Dendritic cell treated with granulocyte-macrophage colony-stimulating factor and Interleukin-4, amounts not matched to agents 40 ng/mL and 50 ng/mL, for 4 days (primary cell): ENCODE data around the gene PPP1R1C.
A peak's percentile ranks its signal among the peaks of the same experiment; 100 is the strongest.

Experiments
- H3K27ac Mint-ChIP-seq: one replicate; pipeline ENCODE4 v1.8.0; 2022; ENCODE audit warnings: mild to moderate bottlenecking, mixed read lengths
- H3K27me3 Mint-ChIP-seq: one replicate; pipeline ENCODE4 v1.8.0; 2022; ENCODE audit warnings: mild to moderate bottlenecking, mixed read lengths
- H3K36me3 Mint-ChIP-seq: one replicate; pipeline ENCODE4 v1.8.0; 2022; ENCODE audit warnings: low read depth, mixed read lengths
- H3K4me1 Mint-ChIP-seq: one replicate; pipeline ENCODE4 v1.8.0; 2022; ENCODE audit warnings: low read depth, mixed read lengths
- H3K4me3 Mint-ChIP-seq: one replicate; pipeline ENCODE4 v1.8.0; 2022; ENCODE audit warnings: mild to moderate bottlenecking, moderate library complexity, mixed read lengths
- H3K9me3 Mint-ChIP-seq: one replicate; pipeline ENCODE4 v1.8.0; 2022; ENCODE audit warnings: mixed read lengths
- intact Hi-C: fragments of 100-400 bp; cut with micrococcal nuclease; formaldehyde crosslinking; loops from one replicate; pipeline ENCODE4 v1.15.0; 2022

The PPP1R1C gene

GRCh38 chr2:181985632-181986205 is at the start of gene PPP1R1C:
TSS of gene PPP1R1C (plus strand) at chr2:181985853. CDS start at chr2:181986111, 258 bp downstream.
- Mint-ChIP-seq H3K9me3 (no peaks in the 10 kb centered on the region), H3K27ac (no peak within 1 kb of the TSS), H3K36me3 (no peaks in the 10 kb centered on the region)

DNA sequence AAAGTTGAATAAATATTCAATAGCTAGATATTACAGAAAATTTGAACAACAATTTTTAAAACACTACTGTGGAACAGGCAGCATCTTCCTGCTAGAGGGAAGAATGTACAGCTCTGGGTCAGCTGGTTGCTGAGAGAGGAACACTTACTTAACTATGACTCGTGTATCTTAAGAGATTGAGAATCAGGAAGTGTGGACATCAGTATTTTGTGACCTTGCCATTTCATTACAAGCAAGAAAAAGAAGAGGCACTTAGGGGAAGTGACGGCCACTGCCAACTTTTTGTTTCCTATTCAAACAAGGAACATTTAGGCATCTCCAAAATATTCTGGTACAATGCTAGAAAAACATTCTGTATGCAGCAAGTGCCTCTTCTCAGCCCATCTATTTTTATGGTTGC is 48.2 kb upstream of the PPP1R1C start:
- H3K4me1 Mint-ChIP-seq = peaks cover 8% of the 10 kb centered on the region

More at GRCh38 chr2:181985632-181986205, at the start of gene PPP1R1C:
- Mint-ChIP-seq H3K27me3 (no peaks in the 10 kb centered on the region), H3K4me3 (no peak within 1 kb of the TSS), H3K4me1 (peaks cover 5% of the 10 kb centered on the region)
- intact Hi-C loops = no loop called here

DNA sequence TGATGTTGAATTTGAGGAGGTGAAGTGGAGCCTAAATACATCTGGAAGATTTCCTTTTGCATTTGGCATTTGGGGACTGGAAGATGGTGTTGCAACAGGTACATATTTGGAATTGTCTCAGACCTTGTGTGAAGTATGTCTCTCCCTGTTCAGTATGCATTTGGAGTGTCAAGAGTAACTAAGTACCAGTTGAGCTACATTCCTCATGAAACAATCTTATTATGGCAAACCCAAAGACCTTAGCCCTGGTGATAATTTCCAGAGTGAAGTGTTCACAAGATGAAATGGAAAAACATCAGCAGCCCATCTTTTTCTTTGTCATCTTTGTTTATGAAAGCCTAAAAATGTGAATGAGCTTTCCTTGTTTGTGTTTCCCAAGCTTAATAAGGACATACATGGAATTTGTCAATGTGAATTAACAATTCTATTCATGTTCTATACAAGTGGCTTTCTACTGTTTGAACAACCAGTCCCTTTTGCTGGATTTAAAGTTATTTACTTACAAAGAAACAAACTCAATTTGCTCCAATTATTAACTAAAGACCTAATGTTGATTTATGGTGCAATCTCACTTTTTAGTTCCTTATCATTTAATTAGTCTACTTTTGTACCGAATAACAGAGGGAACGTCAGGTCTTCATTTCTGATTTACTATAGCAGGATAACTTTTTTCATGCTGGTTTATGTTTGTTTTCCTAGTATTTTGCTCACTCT is 42.1 kb upstream of the PPP1R1C start:
- H3K9me3 Mint-ChIP-seq = no peaks in the 10 kb centered on the region
- H3K36me3 Mint-ChIP-seq = no peaks in the 10 kb centered on the region
- H3K27ac Mint-ChIP-seq = no peak overlapping the region

More for the DNA sequence above, 48.2 kb upstream of the PPP1R1C start:
- intact Hi-C loops = no loop called here
- Mint-ChIP-seq H3K27me3 (no peaks in the 10 kb centered on the region), H3K4me3 (no peak overlapping the region), H3K9me3 (no peaks in the 10 kb centered on the region), H3K36me3 (no peaks in the 10 kb centered on the region), H3K27ac (no peak overlapping the region)

DNA sequence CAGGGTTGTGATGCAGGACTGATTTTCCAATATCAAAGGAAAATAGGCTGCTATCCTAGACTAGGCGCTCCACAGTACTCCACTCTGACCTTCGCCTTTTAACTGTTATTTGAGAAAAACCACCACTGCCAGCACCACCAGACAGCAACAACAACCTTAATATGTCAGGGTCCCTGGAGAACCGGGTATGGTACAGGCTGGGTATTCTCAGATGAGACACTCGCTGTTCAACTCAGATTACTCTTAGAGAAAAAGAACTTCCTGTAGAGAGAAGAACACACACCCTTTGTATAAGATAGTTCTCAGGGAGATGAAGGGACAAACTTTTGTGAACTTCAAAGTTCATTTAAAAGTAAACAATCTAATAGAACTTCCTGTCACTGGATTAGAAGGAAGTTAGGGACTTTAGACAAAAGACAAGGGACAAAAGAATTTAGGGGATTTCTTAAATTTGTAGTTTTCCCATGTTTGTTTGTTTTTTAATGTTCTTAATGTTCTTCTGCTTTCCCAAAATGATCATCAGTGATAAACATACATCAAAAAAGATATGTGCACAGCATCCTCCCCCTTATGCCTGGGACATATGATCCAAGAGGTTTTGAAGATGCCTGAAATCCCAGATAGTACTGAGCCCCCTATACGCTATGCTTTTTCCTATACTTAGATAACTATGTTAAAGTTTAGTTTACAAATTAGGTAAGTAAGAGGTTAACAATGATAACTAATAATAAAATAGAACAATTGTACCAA is 41.3 kb upstream of the PPP1R1C start:
- no peaks in the 10 kb centered on the region for H3K9me3 Mint-ChIP-seq
- no peaks in the 10 kb centered on the region for H3K4me1 Mint-ChIP-seq
- no peaks in the 10 kb centered on the region for H3K36me3 Mint-ChIP-seq
- no peak overlapping the region for H3K27ac Mint-ChIP-seq
- H3K27me3 Mint-ChIP-seq = no peaks in the 10 kb centered on the region
- intact Hi-C loops = no loop called here
- H3K4me3 Mint-ChIP-seq = no peak overlapping the region

More for the DNA sequence above, 42.1 kb upstream of the PPP1R1C start:
- no peak overlapping the region for H3K4me3 Mint-ChIP-seq
- intact Hi-C loops = no loop called here
- H3K27me3 Mint-ChIP-seq = no peaks in the 10 kb centered on the region
- peaks cover 4% of the 10 kb centered on the region for H3K4me1 Mint-ChIP-seq

- H3K27ac Mint-ChIP-seq = no peak overlapping the region
- H3K36me3 Mint-ChIP-seq = no peaks in the 10 kb centered on the region
- no peak overlapping the region for H3K4me3 Mint-ChIP-seq
- no peaks in the 10 kb centered on the region for H3K4me1 Mint-ChIP-seq
- no peaks in the 10 kb centered on the region for H3K27me3 Mint-ChIP-seq
- intact Hi-C loops = no loop called here
- no peaks in the 10 kb centered on the region for H3K9me3 Mint-ChIP-seq
Observed at GRCh38 chr2:181944914-181945291, 40.8 kb upstream of the PPP1R1C start.

DNA sequence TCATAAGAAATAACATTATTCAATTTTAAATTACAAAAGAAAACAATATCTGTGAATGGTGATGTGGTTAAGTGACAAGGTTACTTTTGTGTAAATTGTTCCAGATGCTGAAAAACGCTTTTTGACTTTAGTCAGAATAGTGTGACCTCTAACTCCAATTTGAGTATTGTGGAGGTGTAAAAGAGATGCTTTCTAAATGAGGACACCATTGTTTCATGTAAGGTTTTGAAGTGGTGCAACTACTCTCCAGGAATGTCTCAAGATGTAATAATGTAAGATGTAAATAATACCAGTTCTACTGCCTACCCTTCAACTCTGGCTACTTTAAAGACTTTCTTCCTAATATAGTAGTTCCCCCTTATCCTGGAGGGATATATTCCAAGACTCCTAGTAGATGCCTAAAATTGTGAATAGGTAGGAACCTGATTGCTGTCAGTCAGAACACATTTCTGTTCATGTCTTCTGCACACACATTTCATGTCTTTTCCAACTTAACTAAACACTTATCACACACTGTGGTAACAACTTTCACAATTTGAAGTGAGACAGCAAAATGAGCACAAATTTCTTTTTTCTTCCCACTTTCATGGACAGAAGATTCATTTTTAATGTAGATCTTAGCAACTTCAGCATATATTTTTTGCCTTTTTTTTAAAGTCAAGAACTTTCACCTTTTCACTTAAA is 39.1 kb upstream of the PPP1R1C start:
- Mint-ChIP-seq H3K27me3 (no peaks in the 10 kb centered on the region), H3K9me3 (no peaks in the 10 kb centered on the region), H3K27ac (no peak overlapping the region), H3K4me3 (no peak overlapping the region), H3K4me1 (no peaks in the 10 kb centered on the region), H3K36me3 (no peaks in the 10 kb centered on the region)
- intact Hi-C loops = no loop called here

GRCh38 chr2:181947273-181947672 is 38.4 kb upstream of the PPP1R1C start:
- Mint-ChIP-seq H3K36me3 (no peaks in the 10 kb centered on the region), H3K27me3 (no peaks in the 10 kb centered on the region), H3K4me1 (no peaks in the 10 kb centered on the region), H3K27ac (no peak overlapping the region), H3K4me3 (no peak overlapping the region), H3K9me3 (no peaks in the 10 kb centered on the region)
- intact Hi-C loops = no loop called here

DNA sequence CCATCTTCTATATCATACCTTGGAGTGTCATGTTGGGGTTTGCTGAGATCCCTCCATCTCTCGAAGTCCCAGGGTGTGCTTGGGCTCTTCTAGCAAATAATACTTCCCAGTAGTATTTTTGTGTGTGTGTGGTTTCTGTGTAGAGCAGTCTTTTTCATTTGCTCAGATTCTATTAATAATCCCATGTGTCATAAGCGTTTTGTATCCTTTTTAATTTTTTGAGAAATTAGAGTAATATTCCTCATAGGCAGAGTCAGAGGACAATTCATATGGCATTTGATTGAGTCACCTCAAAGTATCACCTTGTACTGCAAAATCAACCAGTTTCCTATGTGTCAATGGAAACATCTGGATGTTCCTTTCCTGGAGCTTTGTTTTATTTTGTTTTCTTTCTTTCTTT is 37.4 kb upstream of the PPP1R1C start:
- Mint-ChIP-seq H3K27me3 (no peaks in the 10 kb centered on the region), H3K9me3 (no peaks in the 10 kb centered on the region), H3K36me3 (no peaks in the 10 kb centered on the region), H3K4me1 (no peaks in the 10 kb centered on the region), H3K4me3 (no peak overlapping the region), H3K27ac (no peak overlapping the region)
- intact Hi-C loops = no loop called here

- no peaks in the 10 kb centered on the region for H3K9me3 Mint-ChIP-seq
Observed at GRCh38 chr2:181949047-181949446, 36.6 kb upstream of the PPP1R1C start.

DNA sequence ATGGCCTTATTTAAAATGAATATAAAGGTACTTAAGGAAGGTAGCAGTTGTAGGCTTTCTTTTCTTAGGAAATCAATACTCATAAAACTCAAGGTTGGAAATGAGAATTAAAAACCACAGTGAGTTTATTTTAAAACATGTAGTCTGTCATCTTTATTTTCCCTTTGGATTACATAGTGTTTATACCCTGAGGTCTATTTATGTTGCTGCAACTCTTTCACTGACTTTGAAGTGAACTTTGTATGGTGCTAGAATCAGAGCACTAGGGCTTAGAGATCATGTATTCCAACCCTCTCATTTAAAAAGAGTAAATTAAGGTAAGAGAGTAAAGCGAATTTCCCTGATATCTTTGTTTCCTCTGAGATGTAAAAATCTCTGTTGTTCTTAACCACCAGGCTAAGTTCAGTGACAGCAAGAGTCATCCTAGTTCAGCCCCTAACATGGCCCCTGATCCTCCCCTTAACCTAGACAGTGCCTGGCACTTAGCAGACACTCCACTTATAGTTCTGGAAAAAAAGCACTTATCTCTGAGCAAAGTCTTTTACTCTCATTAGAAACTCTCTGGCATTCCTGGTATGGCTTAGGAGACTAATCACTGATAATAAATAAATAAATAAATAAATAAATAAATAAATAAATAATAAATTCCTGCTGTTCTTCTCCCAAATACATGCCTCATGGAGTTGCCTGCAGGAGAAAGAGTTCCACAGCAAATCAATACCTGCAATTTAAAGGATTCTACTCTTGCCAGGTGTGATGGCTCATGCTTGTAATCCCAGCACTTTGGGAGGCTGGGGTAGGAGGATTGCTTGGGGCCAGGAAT is 33.0 kb upstream of the PPP1R1C start:
- H3K4me3 Mint-ChIP-seq = no peak overlapping the region
- no peaks in the 10 kb centered on the region for H3K9me3 Mint-ChIP-seq
- no peaks in the 10 kb centered on the region for H3K36me3 Mint-ChIP-seq
- no peak overlapping the region for H3K27ac Mint-ChIP-seq
- intact Hi-C loops = loop anchor here (5.0 kb wide), 1 partner anchor 125 kb away; no protein-coding TSS in a partner anchor
- no peaks in the 10 kb centered on the region for H3K4me1 Mint-ChIP-seq
- H3K27me3 Mint-ChIP-seq = no peaks in the 10 kb centered on the region

More at GRCh38 chr2:181949047-181949446, 36.6 kb upstream of the PPP1R1C start:
- H3K27me3 Mint-ChIP-seq = no peaks in the 10 kb centered on the region
- no peak overlapping the region for H3K27ac Mint-ChIP-seq
- no peak overlapping the region for H3K4me3 Mint-ChIP-seq
- no peaks in the 10 kb centered on the region for H3K36me3 Mint-ChIP-seq
- no peaks in the 10 kb centered on the region for H3K4me1 Mint-ChIP-seq
- intact Hi-C loops = no loop called here

GRCh38 chr2:181953881-181954537 is 31.6 kb upstream of the PPP1R1C start:
- Mint-ChIP-seq H3K4me3 (peak overlapping the region; percentile 28), H3K27ac (no peak overlapping the region), H3K36me3 (no peaks in the 10 kb centered on the region), H3K27me3 (no peaks in the 10 kb centered on the region), H3K4me1 (no peaks in the 10 kb centered on the region), H3K9me3 (no peaks in the 10 kb centered on the region)
- intact Hi-C loops = loop anchor here (1.0 to 5.0 kb wide), 2 partner anchors 123 to 211 kb away; no protein-coding TSS in a partner anchor

DNA sequence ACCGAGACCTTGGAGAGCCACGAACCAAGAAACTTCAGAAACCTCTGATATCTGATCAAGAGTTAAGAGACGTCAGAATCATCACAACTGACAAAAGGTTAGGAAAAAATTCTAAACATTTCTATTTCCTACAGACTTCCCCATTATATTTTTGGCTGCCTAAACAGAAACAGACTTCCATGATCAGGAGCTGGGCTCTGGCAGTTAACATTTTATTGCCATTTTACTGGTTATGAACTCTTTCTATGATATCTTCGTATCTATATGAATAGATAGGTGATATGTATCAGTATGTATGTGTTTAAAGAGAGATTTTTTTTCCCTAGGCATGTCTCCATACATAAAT is 31.1 kb upstream of the PPP1R1C start:
- Mint-ChIP-seq H3K4me3 (no peak overlapping the region), H3K4me1 (no peaks in the 10 kb centered on the region), H3K27ac (no peak overlapping the region), H3K27me3 (no peaks in the 10 kb centered on the region), H3K36me3 (no peaks in the 10 kb centered on the region), H3K9me3 (no peaks in the 10 kb centered on the region)
- intact Hi-C loops = loop anchor here (1.0 to 5.0 kb wide), 2 partner anchors 123 to 211 kb away; no protein-coding TSS in a partner anchor

DNA sequence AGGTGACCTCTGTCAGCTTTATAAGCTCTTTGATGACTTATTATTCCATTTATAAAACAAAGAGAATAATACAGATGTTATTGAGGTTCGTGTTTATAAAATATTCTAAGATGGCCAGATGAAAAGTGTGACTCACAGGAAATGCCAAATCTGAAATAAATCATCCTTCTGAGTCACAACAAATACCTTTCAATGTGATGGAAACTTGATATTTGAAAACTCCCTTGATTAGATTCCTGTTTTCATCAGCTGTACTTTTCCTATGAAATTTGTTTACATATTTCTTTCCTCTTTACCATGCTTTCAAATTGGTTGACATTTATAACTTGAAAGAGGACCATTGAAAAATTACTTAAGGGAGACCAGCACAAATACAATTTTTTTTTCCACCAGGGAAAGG is 30.6 kb upstream of the PPP1R1C start:
- no peak overlapping the region for H3K27ac Mint-ChIP-seq
- intact Hi-C loops = no loop called here
- no peaks in the 10 kb centered on the region for H3K4me1 Mint-ChIP-seq
- H3K36me3 Mint-ChIP-seq = no peaks in the 10 kb centered on the region
- no peak overlapping the region for H3K4me3 Mint-ChIP-seq
- no peaks in the 10 kb centered on the region for H3K9me3 Mint-ChIP-seq
- no peaks in the 10 kb centered on the region for H3K27me3 Mint-ChIP-seq
